ES-I3 (cell line): ENCODE data around the gene FGF14.

Experiments used
- H3K36me3 ChIP-seq: 2 replicates; pipeline ENCODE4 v1.6.1; 2013; ENCODE audit warnings: mild to moderate bottlenecking, low read length, control low read depth, moderate library complexity; ENCODE audit not compliant: insufficient read depth
- H3K4me1 ChIP-seq: 2 replicates; pipeline ENCODE4 v1.6.1; 2013; ENCODE audit warnings: mild to moderate bottlenecking, control low read depth, low read length; ENCODE audit not compliant: insufficient read depth
- H3K9ac ChIP-seq: 2 replicates; pipeline ENCODE4 v1.6.1; 2013; ENCODE audit warnings: low read depth, mild to moderate bottlenecking, low read length, moderate library complexity
- H3K9me3 ChIP-seq: 2 replicates; pipeline ENCODE4 v1.6.1; 2013; ENCODE audit warnings: mild to moderate bottlenecking, low read length, moderate library complexity; ENCODE audit not compliant: control insufficient read depth, insufficient read depth

The FGF14 gene

DNA sequence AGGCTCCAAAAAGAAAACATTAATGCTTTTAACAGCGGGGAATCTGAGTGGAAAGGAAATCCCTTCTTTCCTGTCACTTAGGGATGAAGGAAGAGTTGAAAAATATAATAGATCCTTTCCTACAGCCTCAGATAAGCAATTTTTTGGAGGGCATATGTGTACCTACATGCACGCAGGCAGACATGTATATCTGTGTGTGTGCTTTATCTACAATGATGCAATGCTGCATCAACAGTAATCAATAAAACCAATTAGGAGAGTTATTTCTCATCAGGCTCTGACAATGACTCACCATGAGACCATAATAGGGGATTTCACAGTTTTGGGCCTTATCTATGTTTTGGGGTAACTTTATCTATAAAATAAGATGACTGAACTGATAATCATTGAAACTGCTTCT is 505.3 kb downstream of the FGF14 start:
- no peaks in the 10 kb centered on the region for H3K36me3 ChIP-seq
- H3K9ac ChIP-seq, result no peak overlapping the region
- no peaks in the 10 kb centered on the region for H3K4me1 ChIP-seq
- no peaks in the 10 kb centered on the region for H3K9me3 ChIP-seq

- Histone ChIP-seq H3K9ac (no peak overlapping the region), H3K4me1 (no peaks in the 10 kb centered on the region), H3K9me3 (no peaks in the 10 kb centered on the region), H3K36me3 (no peaks in the 10 kb centered on the region)
These were observed 508.8 kb downstream of the FGF14 start for GRCh38 chr13:101893021-101893420.

GRCh38 chr13:101892296-101892695 is 509.6 kb downstream of the FGF14 start:
- H3K9ac ChIP-seq, result no peak overlapping the region
- no peaks in the 10 kb centered on the region for H3K4me1 ChIP-seq
- H3K9me3 ChIP-seq, result no peaks in the 10 kb centered on the region
- H3K36me3 ChIP-seq, result no peaks in the 10 kb centered on the region

GRCh38 chr13:101881593-101881992 is 520.3 kb downstream of the FGF14 start:
- Histone ChIP-seq H3K4me1 (no peaks in the 10 kb centered on the region), H3K9ac (no peak overlapping the region), H3K36me3 (no peaks in the 10 kb centered on the region), H3K9me3 (no peaks in the 10 kb centered on the region)

- H3K9ac ChIP-seq, result no peak overlapping the region
- H3K9me3 ChIP-seq, result no peaks in the 10 kb centered on the region
- H3K4me1 ChIP-seq, result peaks cover 3% of the 10 kb centered on the region
These were observed 521.3 kb downstream of the FGF14 start for GRCh38 chr13:101880581-101880980.

GRCh38 chr13:101876951-101877350 is 524.9 kb downstream of the FGF14 start:
- no peaks in the 10 kb centered on the region for H3K36me3 ChIP-seq

More at GRCh38 chr13:101880581-101880980, 521.3 kb downstream of the FGF14 start:
- H3K36me3 ChIP-seq, result no peaks in the 10 kb centered on the region

DNA sequence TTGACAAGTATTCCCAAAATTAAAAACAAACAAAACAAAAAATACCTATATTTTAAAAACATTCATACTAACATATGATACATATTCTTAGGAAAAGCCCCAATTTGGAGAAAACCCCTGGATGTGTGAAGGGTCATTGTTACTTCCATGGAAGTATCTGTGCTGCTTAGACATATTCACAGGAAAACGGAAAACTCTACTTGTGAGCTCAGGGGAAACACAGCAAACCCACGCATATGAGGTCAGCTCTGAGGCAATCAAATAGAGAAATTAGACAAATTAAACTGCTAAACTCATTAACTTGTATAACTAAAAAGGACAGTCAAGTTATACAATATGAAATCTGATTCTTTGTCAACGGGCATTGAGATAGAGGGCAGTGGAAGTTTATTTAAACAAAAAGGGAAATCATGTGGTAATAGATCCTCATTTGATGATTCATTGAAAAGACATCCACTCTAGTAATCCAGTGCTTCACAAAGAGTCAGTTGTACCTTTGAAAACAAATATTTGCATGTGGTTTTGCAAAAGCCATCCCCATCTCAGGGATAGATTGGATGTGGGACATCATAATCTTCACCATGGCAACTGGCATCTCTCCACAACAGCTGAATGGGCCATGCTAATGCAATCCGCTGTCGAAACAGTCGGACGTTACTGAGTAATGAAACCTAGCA is 526.0 kb downstream of the FGF14 start:
- Histone ChIP-seq H3K36me3 (no peaks in the 10 kb centered on the region), H3K9ac (no peak overlapping the region), H3K4me1 (peaks cover 3% of the 10 kb centered on the region), H3K9me3 (no peaks in the 10 kb centered on the region)

More at GRCh38 chr13:101876951-101877350, 524.9 kb downstream of the FGF14 start:
- Histone ChIP-seq H3K4me1 (peaks cover 3% of the 10 kb centered on the region), H3K9ac (no peak overlapping the region), H3K9me3 (no peaks in the 10 kb centered on the region)

DNA sequence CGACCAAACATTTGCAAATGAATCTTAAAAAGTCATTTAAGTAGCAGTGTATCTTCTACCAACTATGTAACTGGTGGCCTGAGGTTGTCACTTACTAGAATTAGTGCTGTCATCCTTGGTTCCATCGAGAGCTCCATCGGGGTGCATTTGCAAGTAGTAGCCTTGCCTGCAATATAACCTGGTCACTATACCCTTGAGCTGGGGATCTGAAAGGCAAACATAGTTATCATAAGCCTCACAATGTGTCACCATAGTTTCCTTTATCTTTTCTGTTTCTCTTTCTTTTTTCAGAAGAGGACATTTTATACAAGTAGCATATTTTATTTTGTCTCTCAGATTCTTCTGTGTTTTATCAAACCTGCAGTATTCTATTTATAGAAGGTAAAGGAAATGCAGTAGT is 526.8 kb downstream of the FGF14 start:
- H3K9ac ChIP-seq, result no peak overlapping the region
- no peaks in the 10 kb centered on the region for H3K9me3 ChIP-seq
- H3K4me1 ChIP-seq, result peaks cover 3% of the 10 kb centered on the region
- no peaks in the 10 kb centered on the region for H3K36me3 ChIP-seq

DNA sequence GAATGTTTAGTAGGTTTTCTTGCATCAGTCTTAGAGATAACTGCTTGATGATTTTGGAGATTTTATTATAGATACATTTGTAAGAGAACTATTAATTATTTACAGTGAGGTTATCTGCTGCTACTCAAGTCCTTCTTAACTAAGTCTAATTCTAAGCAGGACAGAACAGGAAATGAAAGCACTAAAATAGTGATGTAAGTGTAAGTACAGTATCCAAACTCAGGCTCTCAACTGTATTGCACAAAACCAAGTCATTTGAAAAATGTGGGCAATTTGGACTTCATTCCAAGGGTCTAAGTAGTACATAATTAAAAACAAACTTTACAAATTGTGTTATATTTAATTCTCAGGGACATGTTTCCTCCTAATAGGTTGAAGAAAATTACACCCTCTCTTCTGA is 532.3 kb downstream of the FGF14 start:
- H3K4me1 ChIP-seq, result no peaks in the 10 kb centered on the region; the same call in 1 of the 2 replicates
- H3K9me3 ChIP-seq, result no peaks in the 10 kb centered on the region
- H3K36me3 ChIP-seq, result no peaks in the 10 kb centered on the region
- H3K9ac ChIP-seq, result no peak overlapping the region

- Histone ChIP-seq H3K9ac (no peak overlapping the region), H3K36me3 (no peaks in the 10 kb centered on the region), H3K9me3 (no peaks in the 10 kb centered on the region), H3K4me1 (no peaks in the 10 kb centered on the region; the same call in 1 of the 2 replicates)
These were observed 533.0 kb downstream of the FGF14 start for GRCh38 chr13:101868585-101869469.

DNA sequence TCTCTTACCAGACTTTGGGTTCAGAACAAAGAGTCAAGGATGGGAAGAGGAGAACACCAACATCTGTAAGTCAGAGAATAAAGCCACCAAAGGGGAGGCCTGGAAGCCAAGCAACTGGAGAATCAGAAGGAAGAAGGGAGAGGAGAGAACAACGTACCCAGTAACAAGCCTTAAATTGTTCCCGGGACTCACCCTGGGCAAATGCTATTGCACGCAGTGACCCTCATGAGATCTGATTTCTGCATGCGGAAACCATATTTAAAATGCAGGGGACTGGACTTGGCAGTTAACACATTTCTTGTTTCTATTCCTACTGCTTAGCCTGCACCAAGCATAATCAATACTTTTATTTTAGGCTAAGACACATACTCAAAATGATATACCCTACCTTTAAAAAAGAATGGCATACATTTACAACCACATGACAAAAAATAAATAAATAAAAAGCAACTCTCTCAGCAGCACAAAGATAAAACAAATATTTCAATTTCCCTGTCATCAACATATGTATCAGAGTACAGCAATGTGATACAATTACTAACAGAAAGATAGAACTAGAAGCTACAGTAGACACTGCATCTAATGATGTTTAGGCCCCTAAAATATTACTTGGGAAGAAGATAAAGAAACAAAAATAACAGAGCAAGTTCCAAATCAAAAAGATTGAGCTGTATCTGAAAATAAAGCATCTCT is 534.8 kb downstream of the FGF14 start:
- Histone ChIP-seq H3K9ac (no peak overlapping the region), H3K36me3 (no peaks in the 10 kb centered on the region), H3K9me3 (no peaks in the 10 kb centered on the region), H3K4me1 (no peaks in the 10 kb centered on the region; the same call in 1 of the 2 replicates)

- H3K9me3 ChIP-seq, result no peaks in the 10 kb centered on the region
- H3K36me3 ChIP-seq, result no peaks in the 10 kb centered on the region
- H3K9ac ChIP-seq, result no peak overlapping the region
- no peaks in the 10 kb centered on the region for H3K4me1 ChIP-seq
These were observed 543.0 kb downstream of the FGF14 start for GRCh38 chr13:101858860-101859259.

GRCh38 chr13:101846701-101847100 is 555.1 kb downstream of the FGF14 start:
- H3K36me3 ChIP-seq, result no peaks in the 10 kb centered on the region
- peaks cover 26% of the 10 kb centered on the region for H3K4me1 ChIP-seq
- H3K9me3 ChIP-seq, result no peaks in the 10 kb centered on the region
- H3K9ac ChIP-seq, result no peak overlapping the region

DNA sequence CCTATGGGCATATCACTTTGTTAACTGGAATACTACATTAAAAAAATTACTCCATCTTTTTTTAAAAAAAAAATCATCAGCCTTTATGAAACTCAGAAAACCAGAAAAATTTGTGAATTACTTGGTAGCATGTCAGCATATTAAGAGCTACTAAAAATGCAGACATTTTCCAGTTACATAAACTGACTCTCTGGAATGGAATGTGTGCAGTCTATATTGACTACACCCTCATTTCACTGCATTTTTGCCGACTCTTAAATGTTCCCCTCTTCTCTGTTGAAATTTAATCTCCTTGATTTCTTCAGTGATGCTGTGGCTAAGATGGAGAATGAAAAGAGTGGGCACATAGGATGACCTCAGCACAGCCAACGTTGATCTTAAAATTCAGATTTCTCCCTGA is 555.6 kb downstream of the FGF14 start:
- H3K36me3 ChIP-seq, result no peaks in the 10 kb centered on the region
- no peak overlapping the region for H3K9ac ChIP-seq
- peaks cover 30% of the 10 kb centered on the region for H3K4me1 ChIP-seq
- no peaks in the 10 kb centered on the region for H3K9me3 ChIP-seq
